Transverse colon (tissue), 4 donors: ENCODE results near the gene YPEL4. TPM values are rescaled to one million over a fixed set of nuclear protein-coding genes. Genes with fewer than 3 reads are reported as not detected.
A peak's percentile ranks its signal among the peaks of the same experiment; 100 is the strongest.

ENCODE experiments used
- DNase-seq: peaks from one replicate; pipeline ENCODE4 v3.0.0-alpha.2; 2019
- H3K27ac ChIP-seq, 4 donors: fragments of 200-600 bp; sonication (generic); 2 replicates each; pipeline ENCODE4 v1.5.1; 2016 to 2018; ENCODE audit warnings: inconsistent platforms in 4 of 4
- H3K27me3 ChIP-seq: fragments of 200-600 bp; sonication (generic); 2 replicates; pipeline ENCODE4 v1.5.1; 2017; ENCODE audit warnings: inconsistent platforms
- H3K36me3 ChIP-seq, 4 donors: fragments of 200-600 bp; sonication (generic); 2 replicates each; pipeline ENCODE4 v1.5.1; 2017 to 2019; ENCODE audit warnings: inconsistent platforms in 4 of 4
- H3K4me1 ChIP-seq, 4 donors: fragments of 200-600 bp; sonication (generic); 2 replicates each; pipeline ENCODE4 v1.5.1; 2017 to 2020; ENCODE audit warnings: inconsistent platforms in 4 of 4
- H3K4me3 ChIP-seq, 4 donors: fragments of 200-600 bp; sonication (generic); 1 replicate in 1 of 4; 2 replicates in 3 of 4; pipeline versions ENCODE4 v1.5.1 to v1.6.1; 2017 to 2019; ENCODE audit warnings: inconsistent platforms in 4 of 4
- H3K9me3 ChIP-seq, 2 donors: fragments of 200-600 bp; sonication (generic); 2 replicates each; pipeline ENCODE4 v1.5.1; 2017 to 2019; ENCODE audit warnings: inconsistent platforms in 2 of 2
- EP300 ChIP-seq: sonication (generic); formaldehyde crosslinking; IDR thresholded peaks from one replicate; pipeline ENCODE4 v1.6.1; 2017; ENCODE audit warnings: antibody characterized with exemption, low read depth
- POLR2A ChIP-seq: fragments of 450-650 bp; IDR thresholded peaks from one replicate; pipeline ENCODE4 v1.6.1; 2016; ENCODE audit warnings: antibody characterized with exemption, mild to moderate bottlenecking, moderate library complexity
- POLR2AphosphoS5 ChIP-seq, 3 donors: sonication (generic); formaldehyde crosslinking; IDR thresholded peaks; one replicate each; pipeline ENCODE4 v1.6.1; 2016; ENCODE audit warnings: antibody characterized with exemption in 3 of 3
- WGBS, 2 donors: methylation state at CpG; one replicate each; pipeline ENCODE4 v1.1.5; 2018; ENCODE audit warnings: low coverage in 1 of 2; 5-methylcytosine and 5-hydroxymethylcytosine counted together
- in situ Hi-C, 4 donors: fragments of 200-750 bp; cut with MboI; loops; one replicate each; pipeline versions ENCODE4 v1.15.0 to v1.15.1; 2017; ENCODE audit warnings: low sequenced_read_pairs in 3 of 4, low pct_ligation_motif_present in 1 of 4, low pct_unique_long_range_greater_than_20kb in 1 of 4
- intact Hi-C: fragments of 100-400 bp; cut with DNase I; formaldehyde crosslinking; loops from one replicate; pipeline ENCODE4 v1.15.1; 2023; ENCODE audit warnings: low total_unique reads
- total RNA-seq, 4 donors: library from RNA; depleted of rRNA; stranded (reverse); fragments of >200 nt; gene quantifications; one replicate each; pipeline ENCODE4 v1.1.0, GENCODE V29; 2016
- TF ChIP-seq, protein P1 (sequence below), 5 experiments: fragments of 200-600 bp in 3 of 5; fragments of 450-650 bp in 2 of 5; sonication (generic) in 3 of 5; IDR thresholded peaks; 1 replicate in 2 of 5; 2 replicates in 3 of 5; pipeline ENCODE4 v1.5.1; 2016 to 2017; ENCODE audit warnings: antibody characterized with exemption in 5 of 5, inconsistent platforms in 3 of 5, mild to moderate bottlenecking in 2 of 5, moderate library complexity in 1 of 5

The YPEL4 gene
- total RNA-seq, 4 donors from 2014 or later = 0.68 to 0.95 TPM; not detected in 2

DNA sequence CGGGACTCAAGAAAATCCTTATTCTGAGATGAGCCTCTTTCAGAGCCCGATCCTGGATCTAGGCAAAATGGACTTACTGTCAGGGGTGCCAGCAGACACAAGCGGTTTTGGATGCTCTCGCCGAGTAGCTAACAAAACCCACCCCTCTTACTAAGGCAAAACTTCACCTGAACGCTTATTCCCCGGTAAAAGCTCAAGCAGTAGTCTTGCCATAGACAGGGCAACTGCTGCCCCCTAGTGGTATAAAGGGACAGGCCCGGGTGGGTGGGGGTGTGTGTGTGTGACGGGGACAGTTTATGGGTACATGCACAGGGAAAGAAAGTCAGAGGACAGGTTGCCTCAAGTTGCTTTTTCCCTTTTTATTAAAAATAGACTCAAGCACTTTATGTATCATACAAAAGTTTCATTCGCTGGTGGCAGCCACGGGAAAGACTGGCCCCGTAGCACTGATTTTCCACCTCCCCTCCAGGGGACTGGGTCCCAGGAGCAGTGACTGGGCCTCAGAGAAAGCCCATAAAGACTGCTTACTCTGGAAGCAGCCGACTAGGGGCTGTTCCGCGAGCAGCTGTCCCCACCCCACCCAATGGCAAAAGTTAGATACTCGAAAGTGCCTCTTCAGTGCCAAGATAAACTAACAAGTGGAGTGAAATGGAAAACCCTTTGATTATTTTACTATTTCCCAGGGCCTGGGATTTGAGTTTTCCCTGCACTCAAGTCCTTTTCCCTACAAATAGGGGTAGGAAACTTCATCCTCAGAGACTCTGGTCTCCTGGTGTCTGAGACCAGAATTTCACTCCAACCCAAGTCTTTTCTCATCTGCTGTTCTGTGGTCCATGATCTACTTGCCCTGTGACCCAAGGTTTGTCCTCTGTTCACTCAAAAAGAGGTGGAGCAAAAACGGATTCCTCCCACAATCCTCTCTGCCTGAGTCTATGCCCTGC is 4.7 kb downstream of the YPEL4 start:
- Histone ChIP-seq H3K4me1 (peaks cover 10 to 63% (median 16%) of the 10 kb centered on the region in 4 donors), H3K36me3 (no peaks in the 10 kb centered on the region), H3K9me3 (no peaks in the 10 kb centered on the region), H3K27ac (peak overlapping the region in 3 of 4 donors; percentile 10 to 64 (median 21)), H3K4me3 (no peak overlapping the region), H3K27me3 (peaks cover 50% of the 10 kb centered on the region)
- TF ChIP-seq EP300 (no peak), POLR2AphosphoS5 (IDR thresholded peaks at IDR 0.05) (no peak)
- TF ChIP-seq, protein P1, sequence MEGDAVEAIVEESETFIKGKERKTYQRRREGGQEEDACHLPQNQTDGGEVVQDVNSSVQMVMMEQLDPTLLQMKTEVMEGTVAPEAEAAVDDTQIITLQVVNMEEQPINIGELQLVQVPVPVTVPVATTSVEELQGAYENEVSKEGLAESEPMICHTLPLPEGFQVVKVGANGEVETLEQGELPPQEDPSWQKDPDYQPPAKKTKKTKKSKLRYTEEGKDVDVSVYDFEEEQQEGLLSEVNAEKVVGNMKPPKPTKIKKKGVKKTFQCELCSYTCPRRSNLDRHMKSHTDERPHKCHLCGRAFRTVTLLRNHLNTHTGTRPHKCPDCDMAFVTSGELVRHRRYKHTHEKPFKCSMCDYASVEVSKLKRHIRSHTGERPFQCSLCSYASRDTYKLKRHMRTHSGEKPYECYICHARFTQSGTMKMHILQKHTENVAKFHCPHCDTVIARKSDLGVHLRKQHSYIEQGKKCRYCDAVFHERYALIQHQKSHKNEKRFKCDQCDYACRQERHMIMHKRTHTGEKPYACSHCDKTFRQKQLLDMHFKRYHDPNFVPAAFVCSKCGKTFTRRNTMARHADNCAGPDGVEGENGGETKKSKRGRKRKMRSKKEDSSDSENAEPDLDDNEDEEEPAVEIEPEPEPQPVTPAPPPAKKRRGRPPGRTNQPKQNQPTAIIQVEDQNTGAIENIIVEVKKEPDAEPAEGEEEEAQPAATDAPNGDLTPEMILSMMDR (IDR thresholded peaks at IDR 0.05) = peak; percentile 76 to 93 (median 91)
- intact Hi-C loops = no loop called here
- peak; percentile 87 for DNase-seq
- 10 to 14% methylated on average over 7 to 17 of the region's 17 CpGs for WGBS, 2 donors
- in situ Hi-C loops = loop anchor here (5.0 to 25.0 kb wide), 5 partner anchors 73 to 308 kb away; partner anchors contain the start of genes P2RX3 (in 2 of the 4), RTN4RL2 (in 2 of the 4), SSRP1 (in 2 of the 4) and UBE2L6 (in 1 of the 4)

DNA sequence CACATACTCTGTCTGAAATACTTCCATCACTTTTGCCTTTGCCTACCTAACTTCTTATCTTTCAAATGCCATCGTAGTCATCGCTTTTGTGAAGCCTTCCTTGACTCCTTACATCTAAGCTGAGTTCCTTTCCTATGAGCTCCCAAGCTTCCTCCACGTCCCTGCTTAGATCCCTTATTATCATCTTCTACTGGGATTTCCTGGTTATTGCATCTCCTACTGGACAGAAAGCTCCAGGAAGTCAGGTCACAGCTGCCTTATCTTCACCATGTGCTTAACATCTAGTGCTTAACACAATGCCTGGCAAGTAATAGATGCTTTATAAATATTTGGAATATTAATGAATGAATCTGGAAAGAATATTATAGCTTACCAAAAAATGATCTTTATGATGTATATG is 5.9 kb downstream of the YPEL4 start:
- DNase-seq = no peak
- intact Hi-C loops (no loop called here), in situ Hi-C loops (loop anchor here (5.0 to 25.0 kb wide), 5 partner anchors 72 to 307 kb away; partner anchors contain the start of genes P2RX3 (in 2 of the 4), RTN4RL2 (in 2 of the 4), SSRP1 (in 2 of the 4) and UBE2L6 (in 1 of the 4))
- Histone ChIP-seq H3K27me3 (peaks cover 47% of the 10 kb centered on the region), H3K27ac (no peak overlapping the region), H3K4me3 (no peak overlapping the region), H3K4me1 (peaks cover 10 to 63% (median 22%) of the 10 kb centered on the region in 4 donors), H3K9me3 (no peaks in the 10 kb centered on the region), H3K36me3 (no peaks in the 10 kb centered on the region)
- TF ChIP-seq POLR2AphosphoS5 (IDR thresholded peaks at IDR 0.05) (no peak), EP300 (no peak), POLR2A (no peak)
- TF ChIP-seq, protein P1 (IDR thresholded peaks at IDR 0.05) = no peak
- 76 to 100% methylated on average over 2 to 3 of the region's 3 CpGs for WGBS, 2 donors

DNA sequence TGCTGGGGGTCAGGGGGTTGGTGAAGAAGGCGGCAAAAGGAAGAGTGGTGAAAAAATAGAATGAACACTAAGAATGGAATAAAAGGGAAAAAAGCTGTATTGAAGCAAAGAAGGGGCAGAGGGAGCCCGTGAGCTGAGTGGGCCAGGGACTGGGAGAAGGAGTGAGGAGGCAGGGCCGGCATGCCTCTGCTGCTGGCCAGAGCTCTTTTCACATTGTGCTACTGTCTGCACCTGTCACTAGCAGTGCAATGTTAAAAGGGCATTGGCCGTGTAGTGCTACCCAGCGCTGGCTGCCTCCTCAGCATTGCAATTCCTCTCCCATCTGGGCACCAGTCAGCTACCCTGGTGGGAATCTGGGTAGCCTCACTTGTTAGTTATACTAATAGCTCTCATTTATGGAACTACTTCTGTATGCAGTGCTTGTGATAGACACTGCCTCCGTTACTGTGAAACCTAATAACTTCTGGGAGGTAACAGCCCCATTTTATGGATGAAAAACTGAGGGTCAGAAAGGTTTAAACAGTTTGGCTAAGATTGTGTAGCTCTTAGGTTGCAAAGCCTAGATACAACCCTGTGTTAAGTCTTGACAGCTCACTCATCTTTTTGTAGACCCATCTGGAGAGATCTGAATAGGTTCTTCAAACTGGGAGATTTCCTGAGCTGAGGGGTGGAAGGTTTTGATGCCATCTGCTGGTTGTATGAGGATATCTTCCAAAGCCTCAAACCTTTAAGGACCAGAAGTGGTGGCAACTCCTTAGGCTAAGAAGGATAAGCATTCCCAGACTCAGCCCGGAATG is 8.5 kb downstream of the YPEL4 start:
- DNase-seq = no peak
- in situ Hi-C loops = loop anchor here (5.0 to 25.0 kb wide), 5 partner anchors 69 to 304 kb away; partner anchors contain the start of genes P2RX3 (in 2 of the 4), RTN4RL2 (in 2 of the 4), SSRP1 (in 2 of the 4) and UBE2L6 (in 1 of the 4)
- TF ChIP-seq EP300 = no peak
- no peak for TF ChIP-seq POLR2AphosphoS5 (IDR thresholded peaks at IDR 0.05)
- TF ChIP-seq, protein P1 (IDR thresholded peaks at IDR 0.05) = peak; percentile 28 to 40 (median 36)
- H3K27ac ChIP-seq = peak overlapping the region in 2 of 4 donors; percentile 6 to 44
- H3K4me1 ChIP-seq = peaks cover 6 to 52% (median 34%) of the 10 kb centered on the region in 4 donors
- no peaks in the 10 kb centered on the region for H3K36me3 ChIP-seq
- no peaks in the 10 kb centered on the region for H3K9me3 ChIP-seq
- 17 to 44% methylated on average over 2 to 7 of the region's 7 CpGs for WGBS, 2 donors
- intact Hi-C loops = loop anchor here (1.0 kb wide), 1 partner anchor 73 kb away; no protein-coding TSS in a partner anchor
- peaks cover 37% of the 10 kb centered on the region for H3K27me3 ChIP-seq
- H3K4me3 ChIP-seq = no peak overlapping the region
